Upper lobe of left lung (tissue), 6 donors: ENCODE data around the gene LMO7. TPM values are rescaled to one million over a fixed set of nuclear protein-coding genes. Genes with fewer than 3 reads are reported as not detected.
"Not testable (repeated sequence)": the region's sequence is repeated elsewhere in the genome, so short reads cannot be mapped to it uniquely, and the experiment has no call there.

Experiments used
- ATAC-seq, 2 donors: fragments of 200-7000 bp; cut with Tn5 transposase; one replicate each; pipeline ENCODE4 v1.9.1; 2022; ENCODE audit warnings: mild to moderate bottlenecking in 2 of 2, moderate library complexity in 2 of 2; ENCODE audit not compliant: low FRiP score in 2 of 2
- DNase-seq, 2 donors: peaks; one replicate each; pipeline ENCODE4 v3.0.0-alpha.2; 2019 to 2020
- H3K27ac ChIP-seq, 4 donors: fragments of 200-600 bp; sonication (generic); one replicate each; pipeline ENCODE4 v1.5.1; 2016 to 2019
- H3K27me3 ChIP-seq, 4 donors: fragments of 200-600 bp; sonication (generic); one replicate each; pipeline ENCODE4 v1.5.1; 2017 to 2019
- H3K36me3 ChIP-seq, 4 donors: fragments of 200-600 bp; sonication (generic); one replicate each; pipeline ENCODE4 v1.5.1; 2016 to 2019
- H3K4me1 ChIP-seq, 4 donors: fragments of 200-600 bp; sonication (generic); one replicate each; pipeline ENCODE4 v1.5.1; 2018 to 2019
- H3K4me3 ChIP-seq, 4 donors: fragments of 200-600 bp; sonication (generic); one replicate each; pipeline ENCODE4 v1.5.1; 2017 to 2019; ENCODE audit warnings: mild to moderate bottlenecking in 2 of 4, moderate library complexity in 1 of 4
- H3K9me3 ChIP-seq, 4 donors: fragments of 200-600 bp; sonication (generic); one replicate each; pipeline ENCODE4 v1.5.1; 2018 to 2019
- EP300 ChIP-seq, 4 donors: sonication (generic); formaldehyde crosslinking; IDR thresholded peaks; one replicate each; pipeline ENCODE4 v1.5.1; 2017; ENCODE audit warnings: antibody characterized with exemption in 4 of 4, control low read depth in 2 of 4
- POLR2A ChIP-seq, 4 donors: fragments of 450-650 bp; IDR thresholded peaks; one replicate each; pipeline ENCODE4 v1.5.1; 2016 to 2017; ENCODE audit warnings: antibody characterized with exemption in 4 of 4, mild to moderate bottlenecking in 2 of 4
- POLR2AphosphoS5 ChIP-seq, 2 donors: sonication (generic); formaldehyde crosslinking; IDR thresholded peaks; one replicate each; pipeline ENCODE4 v1.5.1; 2017; ENCODE audit warnings: antibody characterized with exemption in 2 of 2
- WGBS, 2 donors: methylation state at CpG; one replicate each; pipeline ENCODE4 v1.1.5; 2017 to 2018; 5-methylcytosine and 5-hydroxymethylcytosine counted together
- total RNA-seq, 6 donors: library from RNA; depleted of rRNA in 4 of 6; stranded (reverse); fragments of >200 nt in 4 of 6; gene quantifications; one replicate each; pipeline versions ENCODE4 v1.1.0 to v1.2.1, GENCODE V29; 2016 to 2021
- TF ChIP-seq, protein P1 (sequence below), 6 experiments: fragments of 450-650 bp in 4 of 6; fragments of 200-600 bp in 2 of 6; sonication (generic) in 2 of 6; IDR thresholded peaks; one replicate each; pipeline ENCODE4 v1.5.1; 2016 to 2019; ENCODE audit warnings: antibody characterized with exemption in 6 of 6
- donor health status: DM: no; HTN: no; CAD: no; lungs with moderate emphysema.
- donor health status: DM: no; HTN: yes; CAD: no; lungs with severe emphysema.

The LMO7 gene
- total RNA-seq, 6 donors from 2014 or later: 327 to 1,155 (median 811) TPM

DNA sequence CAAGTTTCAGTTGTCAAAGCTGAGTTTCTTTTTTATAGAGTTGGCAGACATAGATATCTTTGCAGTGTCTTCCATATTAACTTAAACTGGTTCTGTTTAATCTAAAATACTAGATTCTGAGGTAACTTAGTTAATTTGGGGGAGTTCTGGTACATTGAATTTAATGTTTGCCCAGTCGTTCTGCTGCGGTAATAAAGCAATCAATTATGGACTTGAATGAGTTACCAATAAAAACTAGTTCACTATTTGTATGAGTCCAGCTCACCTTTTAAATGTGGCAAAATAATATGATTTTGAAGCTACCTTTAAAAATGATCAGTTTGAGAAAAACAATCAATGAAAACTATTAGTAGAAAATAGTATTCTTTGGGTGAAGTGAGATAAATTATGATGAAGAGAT lies 90.2 kb downstream of the LMO7 start:
- no peak overlapping the region for H3K4me3 ChIP-seq
- peak overlapping the region; percentile 42 to 67 (median 52) for H3K27ac ChIP-seq
- 78 to 83% methylated on average over 2 of the region's 2 CpGs for WGBS, 2 donors
- ATAC-seq: no peak
- TF ChIP-seq EP300 (IDR thresholded peaks at IDR 0.05) (no peak), POLR2A (IDR thresholded peaks at IDR 0.05) (no peak), POLR2AphosphoS5 (IDR thresholded peaks at IDR 0.05) (no peak)
- TF ChIP-seq, protein P1, sequence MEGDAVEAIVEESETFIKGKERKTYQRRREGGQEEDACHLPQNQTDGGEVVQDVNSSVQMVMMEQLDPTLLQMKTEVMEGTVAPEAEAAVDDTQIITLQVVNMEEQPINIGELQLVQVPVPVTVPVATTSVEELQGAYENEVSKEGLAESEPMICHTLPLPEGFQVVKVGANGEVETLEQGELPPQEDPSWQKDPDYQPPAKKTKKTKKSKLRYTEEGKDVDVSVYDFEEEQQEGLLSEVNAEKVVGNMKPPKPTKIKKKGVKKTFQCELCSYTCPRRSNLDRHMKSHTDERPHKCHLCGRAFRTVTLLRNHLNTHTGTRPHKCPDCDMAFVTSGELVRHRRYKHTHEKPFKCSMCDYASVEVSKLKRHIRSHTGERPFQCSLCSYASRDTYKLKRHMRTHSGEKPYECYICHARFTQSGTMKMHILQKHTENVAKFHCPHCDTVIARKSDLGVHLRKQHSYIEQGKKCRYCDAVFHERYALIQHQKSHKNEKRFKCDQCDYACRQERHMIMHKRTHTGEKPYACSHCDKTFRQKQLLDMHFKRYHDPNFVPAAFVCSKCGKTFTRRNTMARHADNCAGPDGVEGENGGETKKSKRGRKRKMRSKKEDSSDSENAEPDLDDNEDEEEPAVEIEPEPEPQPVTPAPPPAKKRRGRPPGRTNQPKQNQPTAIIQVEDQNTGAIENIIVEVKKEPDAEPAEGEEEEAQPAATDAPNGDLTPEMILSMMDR (IDR thresholded peaks at IDR 0.05): no peak
- H3K4me1 ChIP-seq: peaks cover 0 to 8% (median 3%) of the 10 kb centered on the region in 4 donors
- no peaks in the 10 kb centered on the region for H3K9me3 ChIP-seq
- H3K36me3 ChIP-seq: no peaks in the 10 kb centered on the region
- no peak for DNase-seq
- H3K27me3 ChIP-seq: no peaks in the 10 kb centered on the region

DNA sequence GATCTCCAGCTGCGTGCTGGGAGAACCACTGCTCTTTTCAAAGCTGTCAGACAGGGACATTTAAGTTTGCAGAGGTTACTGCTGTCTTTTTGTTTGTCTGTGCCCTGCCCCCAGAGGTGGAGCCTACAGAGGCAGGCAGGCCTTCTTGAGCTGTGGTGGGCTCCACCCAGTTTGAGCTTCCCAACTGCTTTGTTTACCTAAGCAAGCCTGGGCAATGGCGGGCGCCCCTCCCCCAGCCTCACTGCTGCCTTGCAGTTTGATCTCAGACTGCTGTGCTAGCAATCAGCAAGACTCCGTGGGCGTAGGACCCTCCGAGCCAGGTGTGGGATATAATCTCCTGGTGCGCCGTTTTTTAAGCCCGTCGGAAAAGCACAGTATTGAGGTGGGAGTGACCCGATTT lies 97.0 kb downstream of the LMO7 start:
- DNase-seq, H3K36me3 ChIP-seq, H3K4me3 ChIP-seq, H3K9me3 ChIP-seq, H3K4me1 ChIP-seq, ATAC-seq, H3K27me3 ChIP-seq, H3K27ac ChIP-seq: not testable (repeated sequence)
- WGBS, 2 donors: 96 to 100% methylated on average over 2 to 10 of the region's 11 CpGs

DNA sequence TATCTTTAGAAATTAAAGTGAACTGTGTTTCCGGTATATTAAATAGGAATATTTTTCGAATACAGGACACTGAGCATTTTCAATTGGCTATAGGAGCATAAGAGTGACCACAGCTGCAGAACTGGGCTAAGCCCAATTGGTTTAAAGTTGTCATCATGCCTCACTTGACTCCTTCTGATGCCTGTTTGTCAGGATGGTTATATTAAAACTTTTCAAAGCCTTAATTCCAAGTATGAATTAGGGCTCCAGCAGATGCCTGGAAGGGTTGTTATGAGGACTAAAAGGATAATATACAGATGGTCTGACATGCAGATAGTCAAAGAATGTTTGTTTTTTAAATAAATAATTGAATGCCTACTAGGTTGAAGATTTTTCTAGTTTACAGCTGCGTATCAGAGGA lies 100.0 kb downstream of the LMO7 start:
- no peak overlapping the region for H3K4me3 ChIP-seq
- DNase-seq: no peak
- H3K27me3 ChIP-seq: no peaks in the 10 kb centered on the region
- no peak for ATAC-seq
- H3K27ac ChIP-seq: no peak overlapping the region
- WGBS, 2 donors: 79 to 80% methylated on average over 3 of the region's 3 CpGs
- no peaks in the 10 kb centered on the region for H3K4me1 ChIP-seq
- TF ChIP-seq POLR2A (IDR thresholded peaks at IDR 0.05) (no peak), EP300 (IDR thresholded peaks at IDR 0.05) (no peak), POLR2AphosphoS5 (IDR thresholded peaks at IDR 0.05) (no peak)
- TF ChIP-seq, protein P1 (IDR thresholded peaks at IDR 0.05): no peak
- H3K36me3 ChIP-seq: no peaks in the 10 kb centered on the region
- H3K9me3 ChIP-seq: no peaks in the 10 kb centered on the region

DNA sequence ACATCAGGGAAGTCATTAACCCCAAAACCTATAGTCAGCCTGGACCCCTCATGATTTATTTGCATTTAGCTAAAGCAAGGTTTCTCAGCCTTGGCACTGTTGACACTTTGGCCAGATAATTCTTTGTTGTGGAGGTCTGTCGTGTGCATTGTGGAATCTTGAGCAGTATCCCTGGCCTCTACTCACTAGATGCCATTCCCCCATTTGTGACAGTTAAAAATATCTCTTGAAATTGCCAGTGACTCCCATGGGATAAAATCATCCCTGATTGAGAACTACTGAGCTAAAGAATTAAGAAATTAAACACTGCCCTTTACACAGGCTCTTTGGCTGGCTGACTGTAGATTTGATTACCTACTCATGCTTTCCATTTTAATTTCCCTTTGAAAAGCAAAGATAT lies 102.7 kb downstream of the LMO7 start:
- DNase-seq (no peak), ATAC-seq (no peak)
- WGBS, 2 donors: 71 to 96% methylated on average over 1 of the region's 1 CpG
- Histone ChIP-seq H3K4me3 (no peak overlapping the region), H3K4me1 (no peaks in the 10 kb centered on the region), H3K27ac (no peak overlapping the region), H3K9me3 (no peaks in the 10 kb centered on the region), H3K36me3 (no peaks in the 10 kb centered on the region), H3K27me3 (no peaks in the 10 kb centered on the region)
- TF ChIP-seq POLR2A (IDR thresholded peaks at IDR 0.05) (no peak), POLR2AphosphoS5 (IDR thresholded peaks at IDR 0.05) (no peak), EP300 (IDR thresholded peaks at IDR 0.05) (no peak)
- TF ChIP-seq, protein P1 (IDR thresholded peaks at IDR 0.05): no peak

DNA sequence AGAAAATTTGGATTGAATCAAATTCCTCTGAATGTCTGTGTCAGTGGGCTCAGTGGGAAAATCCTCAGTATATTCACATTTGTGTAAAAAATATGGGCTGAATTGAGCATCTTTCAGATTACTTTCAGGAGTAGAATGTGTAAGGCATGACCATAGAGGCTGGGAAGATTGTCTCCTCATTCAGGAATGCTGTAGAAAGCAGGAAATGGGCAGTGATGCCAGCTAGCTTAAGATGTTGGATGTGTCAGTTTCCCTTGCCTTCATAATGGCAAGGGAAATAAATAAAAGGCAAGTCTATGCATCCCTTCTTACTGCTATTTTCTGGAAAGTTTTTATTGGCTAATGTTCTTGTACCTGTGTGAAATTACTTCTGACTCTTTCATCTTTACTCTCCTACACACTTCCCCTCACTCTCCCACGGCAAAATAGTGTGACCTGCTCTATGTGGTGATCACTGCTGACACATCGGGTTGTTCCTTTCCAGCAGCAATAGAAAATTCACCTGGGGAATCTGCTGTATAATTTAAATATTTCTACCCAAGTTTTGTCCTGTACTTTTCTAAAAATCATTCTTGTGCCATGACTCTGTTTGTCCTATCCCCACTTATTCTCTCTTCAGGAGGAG lies 103.2 kb downstream of the LMO7 start:
- Histone ChIP-seq H3K36me3 (no peaks in the 10 kb centered on the region), H3K4me1 (no peaks in the 10 kb centered on the region), H3K27ac (no peak overlapping the region), H3K9me3 (no peaks in the 10 kb centered on the region), H3K27me3 (no peaks in the 10 kb centered on the region), H3K4me3 (no peak overlapping the region)
- ATAC-seq (no peak), DNase-seq (no peak)
- 94 to 96% methylated on average over 2 of the region's 2 CpGs for WGBS, 2 donors
- TF ChIP-seq POLR2AphosphoS5 (IDR thresholded peaks at IDR 0.05): no peak
- TF ChIP-seq, protein P1 (IDR thresholded peaks at IDR 0.05): no peak
- TF ChIP-seq POLR2A (IDR thresholded peaks at IDR 0.05): no peak
- no peak for TF ChIP-seq EP300 (IDR thresholded peaks at IDR 0.05)
